Muscle layer of duodenum (tissue), 2 donors: ENCODE data around the gene ZNF646.
A peak's percentile ranks its signal among the peaks of the same experiment; 100 is the strongest.

Experiments
- H3K27ac ChIP-seq: one replicate; pipeline ENCODE4 v1.7.0; 2013; ENCODE audit warnings: mild to moderate bottlenecking, low read length
- H3K27me3 ChIP-seq: one replicate; pipeline ENCODE4 v1.7.0; 2013; ENCODE audit warnings: low read depth, mild to moderate bottlenecking, control low read depth, low read length
- H3K36me3 ChIP-seq, 2 donors: one replicate each; pipeline ENCODE4 v1.7.0; 2013; ENCODE audit warnings: low read length in 2 of 2, control low read depth in 1 of 2, mild to moderate bottlenecking in 1 of 2; ENCODE audit not compliant: insufficient read depth in 2 of 2, control insufficient read depth in 1 of 2
- H3K4me1 ChIP-seq, 2 donors: one replicate each; pipeline ENCODE4 v1.7.0; 2013; ENCODE audit warnings: low read length in 2 of 2, mild to moderate bottlenecking in 2 of 2, control low read depth in 1 of 2, moderate library complexity in 1 of 2; ENCODE audit not compliant: insufficient read depth in 2 of 2, control insufficient read depth in 1 of 2
- H3K4me3 ChIP-seq, 2 donors: one replicate each; pipeline ENCODE4 v1.7.0; 2013; ENCODE audit warnings: low read length in 2 of 2, low read depth in 1 of 2, mild to moderate bottlenecking in 1 of 2
- H3K9me3 ChIP-seq, 2 donors: one replicate each; pipeline ENCODE4 v1.7.0; 2013; ENCODE audit warnings: low read length in 2 of 2, control low read depth in 1 of 2, mild to moderate bottlenecking in 1 of 2; ENCODE audit not compliant: control insufficient read depth in 1 of 2
- donor health status: healthy.

Gene ZNF646

GRCh38 chr16:31112711-31113110 is 38.5 kb downstream of the ZNF646 start:
- Histone ChIP-seq H3K27ac (no peak overlapping the region), H3K4me3 (no peak overlapping the region), H3K27me3 (no peaks in the 10 kb centered on the region), H3K36me3 (peaks cover 21 to 41% of the 10 kb centered on the region in 2 donors), H3K9me3 (no peaks in the 10 kb centered on the region), H3K4me1 (peaks cover 4 to 9% of the 10 kb centered on the region in 2 donors)

GRCh38 chr16:31113121-31114120 is 39.2 kb downstream of the ZNF646 start:
- H3K36me3 ChIP-seq = peaks cover 21 to 44% of the 10 kb centered on the region in 2 donors
- H3K9me3 ChIP-seq = no peaks in the 10 kb centered on the region
- H3K4me1 ChIP-seq = peaks cover 3 to 13% of the 10 kb centered on the region in 2 donors
- no peaks in the 10 kb centered on the region for H3K27me3 ChIP-seq
- H3K27ac ChIP-seq = peak overlapping the region; percentile 56
- H3K4me3 ChIP-seq = no peak overlapping the region

GRCh38 chr16:31114468-31114867 is 40.2 kb downstream of the ZNF646 start:
- H3K27me3 ChIP-seq = no peaks in the 10 kb centered on the region
- no peak overlapping the region for H3K27ac ChIP-seq
- H3K36me3 ChIP-seq = peaks cover 21 to 42% of the 10 kb centered on the region in 2 donors
- H3K4me1 ChIP-seq = peaks cover 8 to 13% of the 10 kb centered on the region in 2 donors
- H3K4me3 ChIP-seq = no peak overlapping the region
- no peaks in the 10 kb centered on the region for H3K9me3 ChIP-seq

- Histone ChIP-seq H3K4me3 (peak within 1 kb of the TSS; percentile 73 to 87), H3K9me3 (no peaks in the 10 kb centered on the region), H3K27ac (peak within 1 kb of the TSS; percentile 100), H3K36me3 (peaks cover 17 to 39% of the 10 kb centered on the region in 2 donors), H3K27me3 (no peaks in the 10 kb centered on the region), H3K4me1 (peaks cover 8 to 13% of the 10 kb centered on the region in 2 donors)
These were observed 43.4 kb downstream of the ZNF646 start, which contains the start of gene KAT8 for GRCh38 chr16:31117384-31118222. Gene KAT8, plus strand, starts transcription at chr16:31117664. Its CDS starts 18 bp downstream, at chr16:31117682.

GRCh38 chr16:31118223-31119155 is 44.3 kb downstream of the ZNF646 start:
- Histone ChIP-seq H3K27ac (peak overlapping the region; percentile 100), H3K4me1 (peaks cover 8 to 13% of the 10 kb centered on the region in 2 donors), H3K4me3 (peak overlapping the region; percentile 73 to 87), H3K27me3 (no peaks in the 10 kb centered on the region), H3K36me3 (peaks cover 17 to 32% of the 10 kb centered on the region in 2 donors), H3K9me3 (no peaks in the 10 kb centered on the region)

- Histone ChIP-seq H3K4me3 (no peak overlapping the region), H3K27me3 (no peaks in the 10 kb centered on the region), H3K9me3 (no peaks in the 10 kb centered on the region), H3K36me3 (peaks cover 17 to 32% of the 10 kb centered on the region in 2 donors), H3K27ac (peak overlapping the region; percentile 100), H3K4me1 (peaks cover 8 to 13% of the 10 kb centered on the region in 2 donors)
These were observed 45.9 kb downstream of the ZNF646 start for GRCh38 chr16:31120129-31120528.

GRCh38 chr16:31125844-31126243 is 51.6 kb downstream of the ZNF646 start:
- no peak overlapping the region for H3K4me3 ChIP-seq
- H3K27me3 ChIP-seq = no peaks in the 10 kb centered on the region
- no peak overlapping the region for H3K27ac ChIP-seq
- H3K4me1 ChIP-seq = peaks cover 0 to 6% of the 10 kb centered on the region in 2 donors
- peaks cover 23 to 45% of the 10 kb centered on the region in 2 donors for H3K36me3 ChIP-seq
- H3K9me3 ChIP-seq = no peaks in the 10 kb centered on the region

GRCh38 chr16:31127182-31127581 is 53.0 kb downstream of the ZNF646 start:
- Histone ChIP-seq H3K4me1 (peaks cover 0 to 6% of the 10 kb centered on the region in 2 donors), H3K36me3 (peaks cover 24 to 45% of the 10 kb centered on the region in 2 donors), H3K4me3 (no peak overlapping the region), H3K27ac (peak overlapping the region; percentile 94), H3K9me3 (no peaks in the 10 kb centered on the region), H3K27me3 (no peaks in the 10 kb centered on the region)

- Histone ChIP-seq H3K36me3 (peaks cover 26 to 42% of the 10 kb centered on the region in 2 donors), H3K27ac (peak overlapping the region; percentile 94), H3K4me1 (peaks cover 0 to 6% of the 10 kb centered on the region in 2 donors), H3K9me3 (no peaks in the 10 kb centered on the region), H3K4me3 (no peak overlapping the region), H3K27me3 (no peaks in the 10 kb centered on the region)
These were observed 54.7 kb downstream of the ZNF646 start for GRCh38 chr16:31128711-31129567.
